Heart right ventricle (tissue), 16 donors: ENCODE measurements around the gene VPS8. TPM values are rescaled to one million over a fixed set of nuclear protein-coding genes. Genes with fewer than 3 reads are reported as not detected.

Experiments used
- ATAC-seq, 8 donors: fragments of 200-7000 bp; cut with Tn5 transposase; one replicate each; pipeline ENCODE4 v1.9.1; 2020; ENCODE audit warnings: mild to moderate bottlenecking in 8 of 8, moderate library complexity in 8 of 8, moderate number of reproducible peaks in 1 of 8
- DNase-seq, 2 donors: peaks; one replicate each; pipeline ENCODE4 v3.0.0-alpha.2; 2020
- H3K27ac ChIP-seq, 10 donors: fragments of 200-600 bp; sonication (generic) in 2 of 10; one replicate each; pipeline versions ENCODE4 v1.5.0 to v1.8.0; 2020 to 2022; ENCODE audit warnings: mild to moderate bottlenecking in 3 of 10
- H3K27me3 ChIP-seq, 7 donors: fragments of 200-600 bp; one replicate each; pipeline ENCODE4 v1.8.0; 2021 to 2022; ENCODE audit warnings: mild to moderate bottlenecking in 2 of 7
- H3K36me3 ChIP-seq, 9 donors: fragments of 200-600 bp; sonication (generic) in 1 of 9; one replicate each; pipeline versions ENCODE4 v1.5.0 to v1.8.0; 2020 to 2022; ENCODE audit warnings: mild to moderate bottlenecking in 2 of 9
- H3K4me1 ChIP-seq, 9 donors: fragments of 200-600 bp; sonication (generic) in 1 of 9; one replicate each; pipeline versions ENCODE4 v1.5.0 to v1.8.0; 2020 to 2022; ENCODE audit warnings: mild to moderate bottlenecking in 4 of 9
- H3K4me3 ChIP-seq, 10 donors: fragments of 200-600 bp; sonication (generic) in 2 of 10; one replicate each; pipeline versions ENCODE4 v1.5.0 to v1.8.0; 2020 to 2022; ENCODE audit warnings: mild to moderate bottlenecking in 7 of 10, moderate library complexity in 2 of 10
- H3K9me3 ChIP-seq, 11 donors: fragments of 200-600 bp in 10 of 11; sonication (generic) in 2 of 11; one replicate each; pipeline versions ENCODE4 v1.5.0 to v1.8.0; 2013 to 2022; ENCODE audit warnings: mild to moderate bottlenecking in 2 of 11, control low read depth in 1 of 11, moderate library complexity in 1 of 11
- CTCF ChIP-seq, 9 donors: fragments of 200-600 bp; sonication (generic) in 2 of 9; IDR thresholded peaks; one replicate each; pipeline versions ENCODE4 v1.5.0 to v1.8.0; 2021 to 2022; ENCODE audit warnings: antibody characterized with exemption in 9 of 9, mild to moderate bottlenecking in 5 of 9, moderate library complexity in 1 of 9
- WGBS, 2 donors: extraction: QIAGEN DNeasy Blood & Tissue Kit; methylation state at CpG; one replicate each; pipeline ENCODE4 v1.1.7; 2013; ENCODE audit warnings: inconsistent platforms in 1 of 2; 5-methylcytosine and 5-hydroxymethylcytosine counted together
- intact Hi-C, 10 donors: fragments of 100-400 bp; cut with DNase I; formaldehyde crosslinking; loops; one replicate each; pipeline versions ENCODE4 v1.11.1 to v1.14.2; 2022
- polyA plus RNA-seq, 2 donors: library from polyadenylated mRNA; stranded (reverse); fragments of 200-250 nt; gene quantifications; one replicate each; pipeline ENCODE4 v1.2.3, GENCODE V29; 2013
- total RNA-seq, 10 donors: library from RNA; stranded (reverse); fragmentation: NEBNext Ultra II Directional in 3 of 10; extraction: Animal tissue kit (Norgen Biotek cat#: 25700) in 3 of 10; gene quantifications; one replicate each; pipeline versions ENCODE4 v1.2.1 to v1.2.4, GENCODE V29; 2021 to 2023
- donor health status: Arrhythmogenic right ventricular cardiomyopathy.
- donor health status: ischemic (EF 13 %, LVEDD 7.1; RV severe dilation, severe dysfunction).
- donor health status: healthy with polysubstance abuse.
- donor health status: DM: no; HTN: yes; CAD: no.
- donor health status: DM: no; HTN: no; CAD: no.
- donor health status: ischemic (EF 25% LVEDD 6.9; RV normal size, moderate dysfunction).
- donor health status: ischemic (EF 25% LVEDD 5.7; RV mildly dilated, moderate dysfunction).
- donor health status: healthy.
- donor health status: DM: yes; HTN: yes; CAD: no.
- donor health status: Ischemic cardiomyopathy.
- donor health status: ischemic (EF 35%, LVEDD 5.7; RV mildly dilated, moderate dysfunction).
- donor health status: nonischemic (EF 11% LVEDD 7.7; RV severe dilation, severe dysfunction).
- donor health status: DM: yes; HTN: yes; CAD: no.
- donor health status: PGD.
- donor health status: ischemic (EF 29% LVEDD 5.4; RV normal size, mild dysfunction).
- donor health status: nonischemic (EF 23%, LVEDD 6.1; RV moderate dilation, normal function).

VPS8 gene
- total and polyA plus RNA-seq, 12 donors = 11.1 to 123 (median 80.6) TPM

- no peak for TF ChIP-seq CTCF (IDR thresholded peaks at IDR 0.05)
- DNase-seq (no peak), ATAC-seq (no peak)
- Histone ChIP-seq H3K36me3 (peaks cover 0 to 48% (median 18%) of the 10 kb centered on the region in 9 donors), H3K4me1 (peaks cover 0 to 6% (median 0%) of the 10 kb centered on the region in 9 donors), H3K9me3 (no peaks in the 10 kb centered on the region), H3K27me3 (no peaks in the 10 kb centered on the region), H3K27ac (no peak overlapping the region), H3K4me3 (no peak overlapping the region)
- intact Hi-C loops = no loop called here
- 67 to 87% methylated on average over 1 of the region's 1 CpG for WGBS, 2 donors
Measured at GRCh38 chr3:184842433-184842832, 30.5 kb downstream of the VPS8 start.

GRCh38 chr3:184845819-184846218 is 33.9 kb downstream of the VPS8 start:
- no peak for TF ChIP-seq CTCF (IDR thresholded peaks at IDR 0.05)
- Histone ChIP-seq H3K27me3 (no peaks in the 10 kb centered on the region), H3K4me1 (peaks cover 0 to 6% (median 0%) of the 10 kb centered on the region in 9 donors), H3K36me3 (peaks cover 0 to 41% (median 13%) of the 10 kb centered on the region in 9 donors), H3K27ac (no peak overlapping the region), H3K4me3 (no peak overlapping the region), H3K9me3 (no peaks in the 10 kb centered on the region)
- ATAC-seq (no peak), DNase-seq (no peak)
- intact Hi-C loops = no loop called here

- intact Hi-C loops = no loop called here
- Histone ChIP-seq H3K27me3 (no peaks in the 10 kb centered on the region), H3K36me3 (peaks cover 0 to 42% (median 16%) of the 10 kb centered on the region in 9 donors), H3K9me3 (no peaks in the 10 kb centered on the region), H3K27ac (no peak overlapping the region), H3K4me3 (no peak overlapping the region), H3K4me1 (peaks cover 0 to 6% (median 0%) of the 10 kb centered on the region in 9 donors)
- ATAC-seq (no peak), DNase-seq (no peak)
- TF ChIP-seq CTCF (IDR thresholded peaks at IDR 0.05) = no peak
- 82 to 86% methylated on average over 6 of the region's 6 CpGs for whole genome bisulfite sequencing, 2 donors
Measured at GRCh38 chr3:184846496-184846895, 34.5 kb downstream of the VPS8 start.

GRCh38 chr3:184848934-184849333 is 37.0 kb downstream of the VPS8 start:
- WGBS, 2 donors = 93 to 95% methylated on average over 4 of the region's 4 CpGs
- TF ChIP-seq CTCF (IDR thresholded peaks at IDR 0.05) = no peak
- ATAC-seq (no peak), DNase-seq (no peak)
- intact Hi-C loops = no loop called here
- peaks cover 0 to under 1% (median 0%) of the 10 kb centered on the region in 9 donors for H3K4me1 ChIP-seq
- no peak overlapping the region for H3K4me3 ChIP-seq
- H3K36me3 ChIP-seq = peaks cover 0 to 61% (median 24%) of the 10 kb centered on the region in 9 donors
- no peaks in the 10 kb centered on the region for H3K27me3 ChIP-seq
- H3K9me3 ChIP-seq = no peaks in the 10 kb centered on the region
- no peak overlapping the region for H3K27ac ChIP-seq
